Progenitor cell of endocrine pancreas (in vitro differentiated cells): ENCODE results near the gene SLC41A3. TPM values are rescaled to one million over a fixed set of nuclear protein-coding genes. Genes with fewer than 3 reads are reported as not detected.
A peak's percentile ranks its signal among the peaks of the same experiment; 100 is the strongest.

ENCODE experiments used
- DNase-seq: peaks from one replicate; pipeline ENCODE4 v3.0.0; 2021; ENCODE audit warnings: low spot score; ENCODE audit not compliant: unreplicated experiment
- H3K27ac Mint-ChIP-seq: 2 replicates; pipeline ENCODE4 v1.8.0; 2021; ENCODE audit warnings: mild to moderate bottlenecking, moderate library complexity, mixed read lengths
- H3K27me3 Mint-ChIP-seq: 2 replicates; pipeline ENCODE4 v1.8.0; 2021; ENCODE audit warnings: mixed read lengths
- H3K36me3 Mint-ChIP-seq: 2 replicates; pipeline ENCODE4 v1.8.0; 2022; ENCODE audit warnings: mixed read lengths; ENCODE audit not compliant: insufficient read depth
- H3K4me1 Mint-ChIP-seq: 2 replicates; pipeline ENCODE4 v1.8.0; 2021; ENCODE audit warnings: low read depth, mixed read lengths
- H3K4me3 Mint-ChIP-seq: 2 replicates; pipeline ENCODE4 v1.8.0; 2021; ENCODE audit warnings: low read depth, mild to moderate bottlenecking, moderate library complexity, mixed read lengths
- H3K9me3 Mint-ChIP-seq: 2 replicates; pipeline ENCODE4 v1.8.0; 2021; ENCODE audit warnings: low read depth, mixed read lengths
- CTCF ChIP-seq: fragments of 200-600 bp; sonication (generic); IDR thresholded peaks from one replicate; pipeline ENCODE4 v1.5.0; 2021; ENCODE audit warnings: antibody characterized with exemption, mild to moderate bottlenecking; ENCODE audit not compliant: unreplicated experiment
- total RNA-seq: library from RNA; stranded (reverse); gene quantifications from 2 replicates; pipeline ENCODE4 v1.2.1, GENCODE V29; 2021

SLC41A3 gene
- total RNA-seq, 1 donor from 2014 or later = 62.4 TPM

GRCh38 chr3:126030455-126030854, 53.5 kb downstream of the SLC41A3 start:
- Mint-ChIP-seq H3K36me3 (peaks cover 31% of the 10 kb centered on the region), H3K4me3 (no peak overlapping the region), H3K27ac (no peak overlapping the region), H3K27me3 (no peaks in the 10 kb centered on the region), H3K9me3 (peaks cover 18% of the 10 kb centered on the region), H3K4me1 (no peaks in the 10 kb centered on the region)
- TF ChIP-seq CTCF = no peak
- no peak for DNase-seq

GRCh38 chr3:126029241-126029640, 54.7 kb downstream of the SLC41A3 start:
- no peak overlapping the region for H3K27ac Mint-ChIP-seq
- no peak for DNase-seq
- TF ChIP-seq CTCF = no peak
- peaks cover 18% of the 10 kb centered on the region for H3K9me3 Mint-ChIP-seq
- H3K4me1 Mint-ChIP-seq = no peaks in the 10 kb centered on the region
- H3K4me3 Mint-ChIP-seq = no peak overlapping the region
- H3K27me3 Mint-ChIP-seq = no peaks in the 10 kb centered on the region
- peaks cover 34% of the 10 kb centered on the region for H3K36me3 Mint-ChIP-seq

- TF ChIP-seq CTCF = no peak
- DNase-seq = no peak
- Mint-ChIP-seq H3K9me3 (peaks cover 18% of the 10 kb centered on the region), H3K36me3 (peaks cover 34% of the 10 kb centered on the region), H3K27ac (no peak overlapping the region), H3K4me3 (no peak overlapping the region), H3K27me3 (no peaks in the 10 kb centered on the region), H3K4me1 (no peaks in the 10 kb centered on the region)
These were observed 55.8 kb downstream of the SLC41A3 start for GRCh38 chr3:126028096-126028495.

GRCh38 chr3:126026761-126027160, 57.2 kb downstream of the SLC41A3 start:
- peak overlapping the region; percentile 53 for H3K27ac Mint-ChIP-seq
- H3K4me1 Mint-ChIP-seq = no peaks in the 10 kb centered on the region
- no peak overlapping the region for H3K4me3 Mint-ChIP-seq
- TF ChIP-seq CTCF = no peak
- H3K9me3 Mint-ChIP-seq = peaks cover 18% of the 10 kb centered on the region
- H3K27me3 Mint-ChIP-seq = no peaks in the 10 kb centered on the region
- H3K36me3 Mint-ChIP-seq = peaks cover 31% of the 10 kb centered on the region
- DNase-seq = no peak

- H3K27me3 Mint-ChIP-seq = no peaks in the 10 kb centered on the region
- no peak for DNase-seq
- peaks cover 31% of the 10 kb centered on the region for H3K36me3 Mint-ChIP-seq
- H3K4me3 Mint-ChIP-seq = no peak overlapping the region
- no peak for TF ChIP-seq CTCF
- H3K4me1 Mint-ChIP-seq = no peaks in the 10 kb centered on the region
- H3K27ac Mint-ChIP-seq = no peak overlapping the region
- H3K9me3 Mint-ChIP-seq = peaks cover 18% of the 10 kb centered on the region
These were observed 57.6 kb downstream of the SLC41A3 start for GRCh38 chr3:126026277-126026751.
